ENCODE data around the gene TGFB2.

Gene TGFB2

DNA sequence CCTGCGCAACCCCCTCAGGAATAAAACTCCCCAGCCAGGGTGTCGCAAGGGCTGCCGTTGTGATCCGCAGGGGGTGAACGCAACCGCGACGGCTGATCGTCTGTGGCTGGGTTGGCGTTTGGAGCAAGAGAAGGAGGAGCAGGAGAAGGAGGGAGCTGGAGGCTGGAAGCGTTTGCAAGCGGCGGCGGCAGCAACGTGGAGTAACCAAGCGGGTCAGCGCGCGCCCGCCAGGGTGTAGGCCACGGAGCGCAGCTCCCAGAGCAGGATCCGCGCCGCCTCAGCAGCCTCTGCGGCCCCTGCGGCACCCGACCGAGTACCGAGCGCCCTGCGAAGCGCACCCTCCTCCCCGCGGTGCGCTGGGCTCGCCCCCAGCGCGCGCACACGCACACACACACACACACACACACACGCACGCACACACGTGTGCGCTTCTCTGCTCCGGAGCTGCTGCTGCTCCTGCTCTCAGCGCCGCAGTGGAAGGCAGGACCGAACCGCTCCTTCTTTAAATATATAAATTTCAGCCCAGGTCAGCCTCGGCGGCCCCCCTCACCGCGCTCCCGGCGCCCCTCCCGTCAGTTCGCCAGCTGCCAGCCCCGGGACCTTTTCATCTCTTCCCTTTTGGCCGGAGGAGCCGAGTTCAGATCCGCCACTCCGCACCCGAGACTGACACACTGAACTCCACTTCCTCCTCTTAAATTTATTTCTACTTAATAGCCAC is 696 bp downstream of the TGFB2 start:
- Histone ChIP-seq H3K4me3 (replicated peaks; ENCODE audit: insufficient read depth, low read length) (peak overlapping the region; percentile 54), H3K27me3 (ENCODE audit: insufficient read depth, poor library complexity, severe bottlenecking) (peaks cover 2% of the 10 kb centered on the region), H3K27ac (replicated peaks) (no peak overlapping the region)
- DNase-seq (ENCODE audit: low read depth in 1 of 2, low spot score in 1 of 2) = peak; percentile 21 to 44
- TF ChIP-seq, protein P1, sequence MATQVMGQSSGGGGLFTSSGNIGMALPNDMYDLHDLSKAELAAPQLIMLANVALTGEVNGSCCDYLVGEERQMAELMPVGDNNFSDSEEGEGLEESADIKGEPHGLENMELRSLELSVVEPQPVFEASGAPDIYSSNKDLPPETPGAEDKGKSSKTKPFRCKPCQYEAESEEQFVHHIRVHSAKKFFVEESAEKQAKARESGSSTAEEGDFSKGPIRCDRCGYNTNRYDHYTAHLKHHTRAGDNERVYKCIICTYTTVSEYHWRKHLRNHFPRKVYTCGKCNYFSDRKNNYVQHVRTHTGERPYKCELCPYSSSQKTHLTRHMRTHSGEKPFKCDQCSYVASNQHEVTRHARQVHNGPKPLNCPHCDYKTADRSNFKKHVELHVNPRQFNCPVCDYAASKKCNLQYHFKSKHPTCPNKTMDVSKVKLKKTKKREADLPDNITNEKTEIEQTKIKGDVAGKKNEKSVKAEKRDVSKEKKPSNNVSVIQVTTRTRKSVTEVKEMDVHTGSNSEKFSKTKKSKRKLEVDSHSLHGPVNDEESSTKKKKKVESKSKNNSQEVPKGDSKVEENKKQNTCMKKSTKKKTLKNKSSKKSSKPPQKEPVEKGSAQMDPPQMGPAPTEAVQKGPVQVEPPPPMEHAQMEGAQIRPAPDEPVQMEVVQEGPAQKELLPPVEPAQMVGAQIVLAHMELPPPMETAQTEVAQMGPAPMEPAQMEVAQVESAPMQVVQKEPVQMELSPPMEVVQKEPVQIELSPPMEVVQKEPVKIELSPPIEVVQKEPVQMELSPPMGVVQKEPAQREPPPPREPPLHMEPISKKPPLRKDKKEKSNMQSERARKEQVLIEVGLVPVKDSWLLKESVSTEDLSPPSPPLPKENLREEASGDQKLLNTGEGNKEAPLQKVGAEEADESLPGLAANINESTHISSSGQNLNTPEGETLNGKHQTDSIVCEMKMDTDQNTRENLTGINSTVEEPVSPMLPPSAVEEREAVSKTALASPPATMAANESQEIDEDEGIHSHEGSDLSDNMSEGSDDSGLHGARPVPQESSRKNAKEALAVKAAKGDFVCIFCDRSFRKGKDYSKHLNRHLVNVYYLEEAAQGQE (IDR thresholded peaks at IDR 0.05; ENCODE audit: insufficient replicate concordance, low read depth) = no peak
- TF ChIP-seq SPI1 (IDR thresholded peaks at IDR 0.05; ENCODE audit: borderline replicate concordance, low read depth) (peak; percentile 54; the same call in 1 of the 2 replicates), POLR2AphosphoS5 (IDR thresholded peaks at IDR 0.05; ENCODE audit: low read depth) (0 out of 2 replicates have a peak, but pooled peaks have one; percentile 23)

DNA sequence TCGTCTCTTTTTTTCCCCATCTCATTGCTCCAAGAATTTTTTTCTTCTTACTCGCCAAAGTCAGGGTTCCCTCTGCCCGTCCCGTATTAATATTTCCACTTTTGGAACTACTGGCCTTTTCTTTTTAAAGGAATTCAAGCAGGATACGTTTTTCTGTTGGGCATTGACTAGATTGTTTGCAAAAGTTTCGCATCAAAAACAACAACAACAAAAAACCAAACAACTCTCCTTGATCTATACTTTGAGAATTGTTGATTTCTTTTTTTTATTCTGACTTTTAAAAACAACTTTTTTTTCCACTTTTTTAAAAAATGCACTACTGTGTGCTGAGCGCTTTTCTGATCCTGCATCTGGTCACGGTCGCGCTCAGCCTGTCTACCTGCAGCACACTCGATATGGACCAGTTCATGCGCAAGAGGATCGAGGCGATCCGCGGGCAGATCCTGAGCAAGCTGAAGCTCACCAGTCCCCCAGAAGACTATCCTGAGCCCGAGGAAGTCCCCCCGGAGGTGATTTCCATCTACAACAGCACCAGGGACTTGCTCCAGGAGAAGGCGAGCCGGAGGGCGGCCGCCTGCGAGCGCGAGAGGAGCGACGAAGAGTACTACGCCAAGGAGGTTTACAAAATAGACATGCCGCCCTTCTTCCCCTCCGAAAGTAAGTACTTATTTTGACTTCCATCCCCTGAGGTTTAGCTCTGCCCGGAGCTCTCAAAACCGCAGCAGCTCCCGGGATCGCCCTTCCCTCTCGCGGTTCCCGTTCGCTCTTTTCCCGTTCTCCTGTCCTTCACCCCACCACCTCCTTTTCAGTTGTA is 1.5 kb downstream of the TGFB2 start:
- no peak for DNase-seq (ENCODE audit: low read depth in 1 of 2, low spot score in 1 of 2)
- Histone ChIP-seq H3K27ac (replicated peaks) (no peak overlapping the region), H3K27me3 (ENCODE audit: insufficient read depth, poor library complexity, severe bottlenecking) (peaks cover 2% of the 10 kb centered on the region), H3K4me3 (replicated peaks; ENCODE audit: insufficient read depth, low read length) (peak overlapping the region; percentile 54)
- TF ChIP-seq POLR2AphosphoS5 (IDR thresholded peaks at IDR 0.05; ENCODE audit: low read depth) (no peak), SPI1 (IDR thresholded peaks at IDR 0.05; ENCODE audit: borderline replicate concordance, low read depth) (no peak), GABPA (IDR thresholded peaks at IDR 0.05; ENCODE audit: low read depth) (no peak)
- TF ChIP-seq, protein P2, sequence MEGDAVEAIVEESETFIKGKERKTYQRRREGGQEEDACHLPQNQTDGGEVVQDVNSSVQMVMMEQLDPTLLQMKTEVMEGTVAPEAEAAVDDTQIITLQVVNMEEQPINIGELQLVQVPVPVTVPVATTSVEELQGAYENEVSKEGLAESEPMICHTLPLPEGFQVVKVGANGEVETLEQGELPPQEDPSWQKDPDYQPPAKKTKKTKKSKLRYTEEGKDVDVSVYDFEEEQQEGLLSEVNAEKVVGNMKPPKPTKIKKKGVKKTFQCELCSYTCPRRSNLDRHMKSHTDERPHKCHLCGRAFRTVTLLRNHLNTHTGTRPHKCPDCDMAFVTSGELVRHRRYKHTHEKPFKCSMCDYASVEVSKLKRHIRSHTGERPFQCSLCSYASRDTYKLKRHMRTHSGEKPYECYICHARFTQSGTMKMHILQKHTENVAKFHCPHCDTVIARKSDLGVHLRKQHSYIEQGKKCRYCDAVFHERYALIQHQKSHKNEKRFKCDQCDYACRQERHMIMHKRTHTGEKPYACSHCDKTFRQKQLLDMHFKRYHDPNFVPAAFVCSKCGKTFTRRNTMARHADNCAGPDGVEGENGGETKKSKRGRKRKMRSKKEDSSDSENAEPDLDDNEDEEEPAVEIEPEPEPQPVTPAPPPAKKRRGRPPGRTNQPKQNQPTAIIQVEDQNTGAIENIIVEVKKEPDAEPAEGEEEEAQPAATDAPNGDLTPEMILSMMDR (IDR thresholded peaks at IDR 0.05; ENCODE audit: insufficient read depth, low read length) = no peak
- TF ChIP-seq, protein P1 (IDR thresholded peaks at IDR 0.05; ENCODE audit: insufficient replicate concordance, low read depth) = no peak

DNA sequence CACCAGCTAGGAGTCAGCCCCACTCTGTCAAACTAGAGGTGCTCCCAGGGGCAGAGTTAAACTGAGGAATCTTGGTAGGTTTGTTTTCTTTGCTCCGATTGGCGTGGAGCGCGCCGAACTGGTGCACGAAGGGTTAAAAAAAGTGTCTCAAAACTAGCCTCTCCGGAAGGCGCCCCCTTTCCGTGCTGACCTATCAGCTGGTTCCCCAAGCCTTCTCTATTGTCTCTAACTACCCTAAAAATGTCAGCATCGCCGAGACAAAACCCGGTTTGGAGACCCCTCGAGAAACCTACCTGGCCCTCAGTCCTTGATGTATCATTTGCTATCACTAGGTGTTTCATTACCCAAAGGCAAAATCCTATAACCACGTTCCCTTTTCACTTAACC is 2.2 kb downstream of the TGFB2 start:
- Histone ChIP-seq H3K4me3 (replicated peaks; ENCODE audit: insufficient read depth, low read length) (no peak overlapping the region), H3K27ac (replicated peaks) (no peak overlapping the region), H3K27me3 (ENCODE audit: insufficient read depth, poor library complexity, severe bottlenecking) (peaks cover 2% of the 10 kb centered on the region)
- TF ChIP-seq, protein P1 (IDR thresholded peaks at IDR 0.05; ENCODE audit: insufficient replicate concordance, low read depth) = no peak
- TF ChIP-seq SPI1 (IDR thresholded peaks at IDR 0.05; ENCODE audit: borderline replicate concordance, low read depth) (no peak), GABPA (IDR thresholded peaks at IDR 0.05; ENCODE audit: low read depth) (no peak), POLR2AphosphoS5 (IDR thresholded peaks at IDR 0.05; ENCODE audit: low read depth) (no peak)
- TF ChIP-seq, protein P2 (IDR thresholded peaks at IDR 0.05; ENCODE audit: insufficient read depth, low read length) = no peak
- no peak for DNase-seq (ENCODE audit: low read depth in 1 of 2, low spot score in 1 of 2)
